K562 (cell line): Measurements from ENCODE around the gene USP22. TPM values are rescaled to one million over a fixed set of nuclear protein-coding genes. Genes with fewer than 3 reads are reported as not detected.

Experiments used
- HNRNPL ChIP-seq: fragments of 200-400 bp; formaldehyde crosslinking; IDR thresholded peaks from 2 replicates; pipeline ENCODE4 v1.6.1; 2017; ENCODE audit warnings: low read depth, mild to moderate bottlenecking, low read length
- MAZ ChIP-seq, 2 experiments: fragments of 450-650 bp in 1 of 2; sonication (generic) in 1 of 2; formaldehyde crosslinking; IDR thresholded peaks in 1 of 2; conservative IDR thresholded peaks in 1 of 2; 2 replicates each; pipeline versions ENCODE4 v1.4.0 to v1.5.0; 2020; ENCODE audit warnings: mild to moderate bottlenecking in 1 of 2, missing genetic modification reagents in 1 of 2
- MYC ChIP-seq, 2 experiments: fragments of 250-450 bp in 1 of 2; sonication (Bioruptor Pico) in 1 of 2; IDR thresholded peaks; 2 replicates each; pipeline versions ENCODE4 v1.5.1 to v1.6.1; 2012 to 2021; ENCODE audit warnings: low read depth in 2 of 2, borderline replicate concordance in 1 of 2, improper control_type of control experiment in 1 of 2, low read length in 1 of 2, mild to moderate bottlenecking in 1 of 2, moderate library complexity in 1 of 2
- POLR2A ChIP-seq: fragments of 450-650 bp; conservative IDR thresholded peaks from 2 replicates; pipeline ENCODE4 v1.6.1; 2016
- POLR2AphosphoS5 ChIP-seq: IDR thresholded peaks from 2 replicates; pipeline ENCODE4 v1.6.1; 2011; ENCODE audit warnings: mild to moderate bottlenecking, low read depth, low read length, moderate library complexity; ENCODE audit not compliant: control insufficient read depth, insufficient read depth
- SNIP1 ChIP-seq: fragments of 450-650 bp; IDR thresholded peaks from 2 replicates; pipeline ENCODE4 v1.7.1; 2017; ENCODE audit warnings: low read depth, mild to moderate bottlenecking
- XRCC3 ChIP-seq: fragments of 450-650 bp; IDR thresholded peaks from 2 replicates; pipeline ENCODE4 v1.6.1; 2017; ENCODE audit warnings: mild to moderate bottlenecking, moderate library complexity
- ZBTB40 ChIP-seq, 2 experiments: fragments of 450-650 bp in 1 of 2; sonication (generic) in 1 of 2; formaldehyde crosslinking in 1 of 2; IDR thresholded peaks; 2 replicates each; pipeline versions ENCODE4 v1.7.1 to v1.9.0; 2016 to 2022; ENCODE audit warnings: inconsistent platforms in 1 of 2, mild to moderate bottlenecking in 1 of 2, missing genetic modification reagents in 1 of 2
- ZNF133 ChIP-seq: fragments of 250-450 bp; sonication (Bioruptor Pico); IDR thresholded peaks from 2 replicates; pipeline ENCODE4 v1.4.0; 2020; ENCODE audit warnings: mild to moderate bottlenecking
- polyA plus RNA-seq, 8 experiments: library from polyadenylated mRNA; depleted of rRNA in 4 of 8; stranded (reverse) in 5 of 8; unstranded in 3 of 8; fragments of >200 nt; fragmentation: Nextera tagmentation in 2 of 8; fragmentation: Illumina TruSeq in 1 of 8; extraction: Ambion mirVana in 2 of 8; extraction: Trizol in 1 of 8; gene quantifications; 2 replicates each; pipeline versions ENCODE4 v1.2.1 to v1.2.3, GENCODE V29; 2011 to 2014; ENCODE audit warnings: inconsistent platforms in 1 of 8, missing spikeins in 1 of 8
- total RNA-seq, 7 experiments: library from RNA; depleted of rRNA in 6 of 7; stranded (reverse); fragments of >200 nt in 6 of 7; fragmentation: Illumina TruSeq in 2 of 7; extraction: Trizol in 2 of 7; gene quantifications; 2 replicates each; pipeline versions ENCODE4 v1.2.1 to v1.2.3, GENCODE V29; 2011 to 2021; ENCODE audit warnings: low replicate concordance in 1 of 7
- TF ChIP-seq, protein P1 (sequence below): fragments of 250-450 bp; sonication (Bioruptor Pico); IDR thresholded peaks from 2 replicates; pipeline ENCODE4 v1.4.0; 2020

The USP22 gene
- total and polyA plus RNA-seq, 9 of the 15 experiments (the other 6 are each of a cell fraction or from before 2014, with no cell fraction given): 6.5 to 113 (median 58.9) TPM

GRCh38 chr17:21043296-21044232 is 753 bp upstream of the USP22 start (continued):
- TF ChIP-seq ZBTB40 (IDR thresholded peaks at IDR 0.05): 0 out of 2 replicates have a peak, but pooled peaks have one; percentile 36
- no peak for TF ChIP-seq ZBTB40 (CRISPR knock-in tag; IDR thresholded peaks at IDR 0.05)
- peak; percentile 83 for TF ChIP-seq MYC (IDR thresholded peaks at IDR 0.05; ENCODE audit: low read depth, low read length)
- TF ChIP-seq MYC (CRISPR knock-in tag; IDR thresholded peaks at IDR 0.05; ENCODE audit: borderline replicate concordance, low read depth): 0 out of 2 replicates have a peak, but pooled peaks have one; percentile 35
- TF ChIP-seq HNRNPL: peak; percentile 82; the same call in 1 of the 2 replicates
- no peak for TF ChIP-seq ZNF133 (CRISPR knock-in tag)
- TF ChIP-seq XRCC3: no peak
- TF ChIP-seq SNIP1: no peak
- TF ChIP-seq POLR2A: peak; percentile 87
- peak; percentile 65 for TF ChIP-seq POLR2AphosphoS5
- TF ChIP-seq MAZ (CRISPR knock-in tag; conservative IDR thresholded peaks at IDR 0.05 in 1 of 2, IDR thresholded peaks at IDR 0.05 in 1 of 2): peak; percentile 55 to 80; a peak in 2 of 4 replicates
- TF ChIP-seq, protein P1, sequence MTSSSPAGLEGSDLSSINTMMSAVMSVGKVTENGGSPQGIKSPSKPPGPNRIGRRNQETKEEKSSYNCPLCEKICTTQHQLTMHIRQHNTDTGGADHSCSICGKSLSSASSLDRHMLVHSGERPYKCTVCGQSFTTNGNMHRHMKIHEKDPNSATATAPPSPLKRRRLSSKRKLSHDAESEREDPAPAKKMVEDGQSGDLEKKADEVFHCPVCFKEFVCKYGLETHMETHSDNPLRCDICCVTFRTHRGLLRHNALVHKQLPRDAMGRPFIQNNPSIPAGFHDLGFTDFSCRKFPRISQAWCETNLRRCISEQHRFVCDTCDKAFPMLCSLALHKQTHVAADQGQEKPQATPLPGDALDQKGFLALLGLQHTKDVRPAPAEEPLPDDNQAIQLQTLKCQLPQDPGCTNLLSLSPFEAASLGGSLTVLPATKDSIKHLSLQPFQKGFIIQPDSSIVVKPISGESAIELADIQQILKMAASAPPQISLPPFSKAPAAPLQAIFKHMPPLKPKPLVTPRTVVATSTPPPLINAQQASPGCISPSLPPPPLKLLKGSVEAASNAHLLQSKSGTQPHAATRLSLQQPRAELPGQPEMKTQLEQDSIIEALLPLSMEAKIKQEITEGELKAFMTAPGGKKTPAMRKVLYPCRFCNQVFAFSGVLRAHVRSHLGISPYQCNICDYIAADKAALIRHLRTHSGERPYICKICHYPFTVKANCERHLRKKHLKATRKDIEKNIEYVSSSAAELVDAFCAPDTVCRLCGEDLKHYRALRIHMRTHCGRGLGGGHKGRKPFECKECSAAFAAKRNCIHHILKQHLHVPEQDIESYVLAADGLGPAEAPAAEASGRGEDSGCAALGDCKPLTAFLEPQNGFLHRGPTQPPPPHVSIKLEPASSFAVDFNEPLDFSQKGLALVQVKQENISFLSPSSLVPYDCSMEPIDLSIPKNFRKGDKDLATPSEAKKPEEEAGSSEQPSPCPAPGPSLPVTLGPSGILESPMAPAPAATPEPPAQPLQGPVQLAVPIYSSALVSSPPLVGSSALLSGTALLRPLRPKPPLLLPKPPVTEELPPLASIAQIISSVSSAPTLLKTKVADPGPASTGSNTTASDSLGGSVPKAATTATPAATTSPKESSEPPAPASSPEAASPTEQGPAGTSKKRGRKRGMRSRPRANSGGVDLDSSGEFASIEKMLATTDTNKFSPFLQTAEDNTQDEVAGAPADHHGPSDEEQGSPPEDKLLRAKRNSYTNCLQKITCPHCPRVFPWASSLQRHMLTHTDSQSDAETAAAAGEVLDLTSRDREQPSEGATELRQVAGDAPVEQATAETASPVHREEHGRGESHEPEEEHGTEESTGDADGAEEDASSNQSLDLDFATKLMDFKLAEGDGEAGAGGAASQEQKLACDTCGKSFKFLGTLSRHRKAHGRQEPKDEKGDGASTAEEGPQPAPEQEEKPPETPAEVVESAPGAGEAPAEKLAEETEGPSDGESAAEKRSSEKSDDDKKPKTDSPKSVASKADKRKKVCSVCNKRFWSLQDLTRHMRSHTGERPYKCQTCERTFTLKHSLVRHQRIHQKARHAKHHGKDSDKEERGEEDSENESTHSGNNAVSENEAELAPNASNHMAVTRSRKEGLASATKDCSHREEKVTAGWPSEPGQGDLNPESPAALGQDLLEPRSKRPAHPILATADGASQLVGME (CRISPR knock-in tag): 0 out of 2 replicates have a peak, but pooled peaks have one; percentile 19
